Measurements from ENCODE around the gene DIAPH1. TPM values are rescaled to one million over a fixed set of nuclear protein-coding genes. Genes with fewer than 3 reads are reported as not detected.

Gene DIAPH1
- total RNA-seq, 2 donors from 2014 or later: 34.8 to 57.7 TPM

DNA sequence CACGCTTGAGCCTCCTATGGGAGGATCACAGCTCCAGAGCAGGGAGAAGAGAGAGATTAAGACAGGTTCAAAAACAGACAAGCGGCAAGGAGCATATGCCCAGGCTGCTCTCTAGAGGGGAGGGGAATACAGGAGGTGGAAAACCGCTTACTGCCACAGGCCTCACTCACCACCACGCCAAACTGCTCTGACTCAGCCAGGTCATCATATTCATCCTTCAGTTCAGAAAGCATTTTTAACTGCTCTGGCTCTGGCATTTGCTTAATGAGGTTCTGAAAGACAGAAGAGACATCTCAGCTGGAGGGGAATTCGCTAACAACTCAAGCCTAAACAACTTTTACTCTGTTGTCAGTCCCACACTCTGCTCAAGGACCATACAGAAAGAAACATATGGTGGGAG lies 89.8 kb downstream of the DIAPH1 start:
- Histone ChIP-seq H3K27ac (peak overlapping the region; percentile 59 to 62), H3K4me1 (replicated peaks) (peaks cover 6% of the 10 kb centered on the region), H3K36me3 (no peaks in the 10 kb centered on the region), H3K4me3 (no peak overlapping the region), H3K27me3 (replicated peaks; ENCODE audit: insufficient read depth) (no peaks in the 10 kb centered on the region), H3K9me3 (no peaks in the 10 kb centered on the region)
- no peak for DNase-seq (ENCODE audit: low spot score)
- TF ChIP-seq, protein P1, sequence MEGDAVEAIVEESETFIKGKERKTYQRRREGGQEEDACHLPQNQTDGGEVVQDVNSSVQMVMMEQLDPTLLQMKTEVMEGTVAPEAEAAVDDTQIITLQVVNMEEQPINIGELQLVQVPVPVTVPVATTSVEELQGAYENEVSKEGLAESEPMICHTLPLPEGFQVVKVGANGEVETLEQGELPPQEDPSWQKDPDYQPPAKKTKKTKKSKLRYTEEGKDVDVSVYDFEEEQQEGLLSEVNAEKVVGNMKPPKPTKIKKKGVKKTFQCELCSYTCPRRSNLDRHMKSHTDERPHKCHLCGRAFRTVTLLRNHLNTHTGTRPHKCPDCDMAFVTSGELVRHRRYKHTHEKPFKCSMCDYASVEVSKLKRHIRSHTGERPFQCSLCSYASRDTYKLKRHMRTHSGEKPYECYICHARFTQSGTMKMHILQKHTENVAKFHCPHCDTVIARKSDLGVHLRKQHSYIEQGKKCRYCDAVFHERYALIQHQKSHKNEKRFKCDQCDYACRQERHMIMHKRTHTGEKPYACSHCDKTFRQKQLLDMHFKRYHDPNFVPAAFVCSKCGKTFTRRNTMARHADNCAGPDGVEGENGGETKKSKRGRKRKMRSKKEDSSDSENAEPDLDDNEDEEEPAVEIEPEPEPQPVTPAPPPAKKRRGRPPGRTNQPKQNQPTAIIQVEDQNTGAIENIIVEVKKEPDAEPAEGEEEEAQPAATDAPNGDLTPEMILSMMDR (IDR thresholded peaks at IDR 0.05): no peak
- TF ChIP-seq POLR2A (IDR thresholded peaks at IDR 0.05): no peak
- peak; percentile 1 for TF ChIP-seq POLR2AphosphoS5 (IDR thresholded peaks at IDR 0.05)
- 39% methylated on average over 5 of the region's 5 CpGs for WGBS
- intact Hi-C loops (cut with DNase I): loop anchor here (10.0 kb wide), 1 partner anchor 114 kb away; the partner anchor contains the start of genes PCDHGA10 and PCDHGB7

DNA sequence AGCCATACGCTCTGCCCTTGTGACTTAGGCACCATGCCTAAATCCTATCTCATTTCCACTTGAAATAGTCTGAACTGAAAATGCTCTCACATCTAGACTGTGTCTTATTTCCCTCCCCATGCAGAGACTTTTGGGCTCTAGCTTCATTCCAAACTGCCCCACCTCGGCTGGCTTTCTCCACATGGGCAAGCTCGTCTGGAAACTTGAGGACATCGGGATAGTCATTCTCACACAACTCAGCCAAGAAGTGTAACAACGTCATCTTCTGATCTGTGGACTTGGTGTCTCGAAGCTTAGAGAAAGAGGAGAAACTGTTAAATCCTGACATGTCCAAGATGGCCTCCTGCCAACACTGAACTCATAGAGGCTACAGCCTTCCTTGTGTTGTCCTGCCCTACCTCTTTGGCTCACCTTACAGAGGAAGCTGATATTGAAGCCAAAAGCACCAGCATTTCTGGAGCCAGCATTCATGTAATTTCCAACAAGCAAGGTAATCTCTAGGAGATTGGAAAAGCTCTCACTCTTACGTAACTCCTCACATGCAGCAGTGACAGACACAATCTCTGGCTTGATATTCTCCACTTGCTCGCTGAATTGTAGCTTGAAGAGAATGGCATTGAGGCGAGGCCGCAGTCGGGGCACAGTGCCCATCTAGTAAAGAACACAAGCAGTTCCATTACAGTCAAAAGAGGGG lies 90.4 kb downstream of the DIAPH1 start:
- H3K36me3 ChIP-seq: no peaks in the 10 kb centered on the region
- peak overlapping the region; percentile 59 to 62 for H3K27ac ChIP-seq
- H3K9me3 ChIP-seq: no peaks in the 10 kb centered on the region
- TF ChIP-seq POLR2A (IDR thresholded peaks at IDR 0.05) (no peak), POLR2AphosphoS5 (IDR thresholded peaks at IDR 0.05) (peak; percentile 28)
- TF ChIP-seq, protein P1 (IDR thresholded peaks at IDR 0.05): no peak
- peak; percentile 29 for DNase-seq (ENCODE audit: low spot score)
- H3K4me3 ChIP-seq: no peak overlapping the region
- H3K4me1 ChIP-seq (replicated peaks): peaks cover 6% of the 10 kb centered on the region
- intact Hi-C loops (cut with DNase I): loop anchor here (10.0 kb wide), 1 partner anchor 114 kb away; the partner anchor contains the start of genes PCDHGA10 and PCDHGB7
- H3K27me3 ChIP-seq (replicated peaks; ENCODE audit: insufficient read depth): no peaks in the 10 kb centered on the region
- WGBS: 29% methylated on average over 11 of the region's 11 CpGs

DNA sequence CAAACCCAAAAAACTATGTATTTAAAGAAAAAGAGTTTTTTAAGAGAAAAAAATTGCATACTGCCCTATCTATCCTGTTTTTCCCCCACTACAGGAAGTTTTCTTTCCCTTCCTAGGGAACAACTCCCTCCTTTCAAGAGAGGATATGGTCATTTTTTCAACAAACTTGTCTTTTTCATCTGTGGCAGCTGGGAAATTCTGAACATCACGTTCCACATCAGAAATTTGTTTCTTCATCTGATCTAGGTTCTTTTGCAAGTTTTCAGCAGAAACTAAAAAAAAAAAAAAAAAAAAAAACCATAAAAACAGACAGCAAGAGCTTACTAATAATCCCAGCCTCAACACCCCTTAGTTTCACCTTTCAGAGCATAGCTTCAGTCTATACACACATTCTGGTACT lies 91.4 kb downstream of the DIAPH1 start:
- no peaks in the 10 kb centered on the region for H3K36me3 ChIP-seq

DNA sequence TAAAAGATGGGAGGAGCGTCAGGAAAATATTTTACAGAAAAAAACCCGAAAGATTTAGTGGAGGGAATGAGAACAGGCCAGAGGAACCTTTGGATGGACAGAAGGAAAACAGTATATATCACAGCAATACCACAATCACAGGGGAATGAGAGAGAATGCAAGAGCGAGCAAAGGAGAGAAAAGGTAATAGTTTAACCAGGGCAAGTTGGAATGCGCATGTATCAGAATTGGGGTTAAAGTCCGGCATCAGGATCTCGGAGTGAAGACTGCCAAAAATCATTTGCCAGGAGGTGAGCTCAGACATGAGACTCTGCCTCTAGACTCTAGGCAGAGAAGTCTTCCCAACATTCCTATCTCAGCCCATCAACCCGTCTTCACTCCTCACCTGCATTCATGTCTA lies 93.1 kb downstream of the DIAPH1 start:
- Histone ChIP-seq H3K27me3 (replicated peaks; ENCODE audit: insufficient read depth) (no peaks in the 10 kb centered on the region), H3K9me3 (no peaks in the 10 kb centered on the region), H3K4me3 (no peak overlapping the region), H3K4me1 (replicated peaks) (peaks cover 6% of the 10 kb centered on the region), H3K27ac (peak overlapping the region; percentile 51 to 56), H3K36me3 (no peaks in the 10 kb centered on the region)
- no peak for TF ChIP-seq POLR2A (IDR thresholded peaks at IDR 0.05)
- WGBS: 73% methylated on average over 7 of the region's 7 CpGs
- DNase-seq (ENCODE audit: low spot score): no peak
- intact Hi-C loops (cut with DNase I): loop anchor here (1.0 to 10.0 kb wide), 3 partner anchors 31 to 111 kb away; partner anchors contain the start of genes PCDHGA10, PCDHGB7 and PCDHGC3

More for the DNA sequence above, 91.4 kb downstream of the DIAPH1 start:
- TF ChIP-seq POLR2AphosphoS5 (IDR thresholded peaks at IDR 0.05) (no peak), POLR2A (IDR thresholded peaks at IDR 0.05) (no peak)
- TF ChIP-seq, protein P1 (IDR thresholded peaks at IDR 0.05): no peak
- Histone ChIP-seq H3K27me3 (replicated peaks; ENCODE audit: insufficient read depth) (no peaks in the 10 kb centered on the region), H3K4me1 (replicated peaks) (peaks cover 6% of the 10 kb centered on the region), H3K4me3 (no peak overlapping the region), H3K27ac (peak overlapping the region; percentile 7 to 62), H3K9me3 (no peaks in the 10 kb centered on the region)
- intact Hi-C loops (cut with DNase I): loop anchor here (2.0 to 10.0 kb wide), 2 partner anchors 29 to 113 kb away; partner anchors contain the start of genes PCDHGA10 and PCDHGB7
- no peak for DNase-seq (ENCODE audit: low spot score)
- WGBS: 61% methylated on average over 1 of the region's 1 CpG

DNA sequence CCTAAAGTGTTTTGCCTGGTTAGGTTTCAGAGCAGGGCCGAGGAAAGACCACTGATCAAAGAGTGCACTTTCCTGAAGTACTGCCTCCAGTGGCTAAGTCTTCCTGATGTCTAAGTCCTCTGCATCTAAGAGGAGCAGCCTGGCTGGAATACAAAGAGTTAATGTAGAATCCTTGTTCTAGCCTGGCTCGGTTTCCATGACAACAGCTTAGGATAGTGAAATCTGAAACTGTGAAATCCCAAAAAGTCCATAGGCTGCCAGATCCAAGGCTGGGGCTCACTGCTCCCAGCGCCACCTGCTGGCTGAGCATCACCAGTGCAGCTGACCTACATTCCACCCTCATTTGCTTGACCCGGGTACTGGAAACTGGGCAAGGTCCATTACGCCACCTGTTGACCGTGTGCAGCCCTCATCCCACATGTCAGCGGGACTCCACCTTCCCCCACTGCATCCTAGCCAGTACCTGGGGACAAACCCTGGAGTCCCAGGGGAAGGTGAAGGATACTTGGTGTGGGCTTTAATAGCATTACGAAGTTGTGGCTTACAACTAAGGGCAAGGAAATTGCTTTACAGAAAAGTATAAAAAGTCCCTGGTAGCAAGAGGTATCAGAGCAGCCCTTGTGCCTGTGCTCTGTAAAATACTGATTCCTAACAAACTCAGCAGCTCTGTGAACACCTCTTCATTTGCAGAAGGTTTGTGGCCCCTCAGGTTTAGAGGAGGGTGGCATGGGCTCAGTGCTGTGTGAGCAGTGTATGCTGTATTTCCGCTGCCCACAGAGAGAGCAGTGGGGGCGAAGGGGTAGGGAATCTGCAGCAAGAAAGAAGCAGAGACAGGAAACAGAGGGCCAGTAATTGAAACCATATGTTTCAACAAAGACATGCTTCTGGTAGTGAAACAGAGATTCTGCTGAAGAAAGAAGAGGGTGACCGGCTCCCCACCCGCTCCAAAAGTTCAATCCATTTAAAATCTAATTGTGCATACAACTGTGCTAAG lies 93.9 kb downstream of the DIAPH1 start:
- 36% methylated on average over 12 of the region's 12 CpGs for WGBS
- TF ChIP-seq, protein P1 (IDR thresholded peaks at IDR 0.05): peak; percentile 97 to 99 (median 99)
- peak; percentile 79 for TF ChIP-seq POLR2AphosphoS5 (IDR thresholded peaks at IDR 0.05)
- TF ChIP-seq POLR2A (IDR thresholded peaks at IDR 0.05): no peak
- no peak overlapping the region for H3K4me3 ChIP-seq
- H3K27me3 ChIP-seq (replicated peaks; ENCODE audit: insufficient read depth): no peaks in the 10 kb centered on the region
- DNase-seq (ENCODE audit: low spot score): peak; percentile 74
- H3K4me1 ChIP-seq (replicated peaks): peaks cover 6% of the 10 kb centered on the region
- peak overlapping the region; percentile 51 to 56 for H3K27ac ChIP-seq
- no peaks in the 10 kb centered on the region for H3K9me3 ChIP-seq
- H3K36me3 ChIP-seq: no peaks in the 10 kb centered on the region
- intact Hi-C loops (cut with DNase I): loop anchor here (1.0 to 10.0 kb wide), 2 partner anchors 50 to 110 kb away; partner anchors contain the start of genes PCDHGA10, PCDHGB7 and PCDHGC3

Measured in prostate gland (tissue), 2 donors.